BLaER1 (cell line): ENCODE measurements around the gene NOTCH1.

Experiments used
- H3K27ac ChIP-seq: shearing (Covaris generic); formaldehyde crosslinking; 2 replicates; pipeline ENCODE4 v1.8.1; 2022
- H3K27me3 ChIP-seq: shearing (Covaris generic); formaldehyde crosslinking; 2 replicates; pipeline ENCODE4 v1.8.1; 2022
- H3K36me3 ChIP-seq: shearing (Covaris generic); formaldehyde crosslinking; 2 replicates; pipeline ENCODE4 v1.8.1; 2022
- H3K4me1 ChIP-seq: shearing (Covaris generic); formaldehyde crosslinking; 2 replicates; pipeline ENCODE4 v1.8.1; 2022
- H3K4me2 ChIP-seq: shearing (Covaris generic); formaldehyde crosslinking; 2 replicates; pipeline ENCODE4 v1.8.1; 2022
- H3K4me3 ChIP-seq: shearing (Covaris generic); formaldehyde crosslinking; 2 replicates; pipeline ENCODE4 v1.8.1; 2022
- H3K9ac ChIP-seq: shearing (Covaris generic); formaldehyde crosslinking; 2 replicates; pipeline ENCODE4 v1.8.1; 2022
- H3K9me3 ChIP-seq: shearing (Covaris generic); formaldehyde crosslinking; 2 replicates; pipeline ENCODE4 v1.8.1; 2022
- H4K20me1 ChIP-seq: shearing (Covaris generic); formaldehyde crosslinking; 2 replicates; pipeline ENCODE4 v1.8.1; 2022
- Cebpa-rat ChIP-seq: shearing (Covaris generic); IDR thresholded peaks from 2 replicates; pipeline ENCODE4 v1.8.1; 2022

The NOTCH1 gene

DNA sequence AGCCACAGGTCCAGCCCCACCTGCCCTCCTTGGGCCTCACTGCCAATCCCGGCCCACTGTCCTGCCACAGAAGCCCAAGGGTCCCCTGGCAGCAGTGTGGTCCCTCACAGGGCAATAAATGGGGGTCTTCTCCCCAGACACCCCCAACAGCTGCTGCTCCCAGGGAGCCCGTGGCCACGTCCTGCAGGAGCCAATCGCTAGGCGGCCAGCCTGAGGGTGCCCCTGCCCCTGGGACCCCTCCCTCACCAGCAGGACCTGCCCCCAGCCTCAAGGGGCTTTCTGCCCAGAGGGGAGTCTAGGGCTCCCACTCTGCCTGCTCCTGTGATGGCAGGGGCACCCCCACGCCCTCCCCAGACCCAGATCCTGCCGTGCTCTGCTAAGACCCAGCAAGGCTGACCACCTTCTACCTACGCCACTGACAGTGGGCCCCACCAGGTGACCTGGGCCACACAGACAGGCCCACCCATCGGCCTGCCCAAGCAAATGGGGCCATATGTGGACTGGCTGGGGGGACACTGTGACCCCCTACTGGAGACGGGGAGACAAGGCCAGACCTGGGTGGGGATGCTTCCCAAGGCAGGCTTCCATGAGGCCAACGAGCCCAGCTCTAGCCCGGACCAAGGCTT lies 17.0 kb downstream of the NOTCH1 start:
- Histone ChIP-seq H3K27me3 (no peaks in the 10 kb centered on the region), H4K20me1 (peaks cover 98% of the 10 kb centered on the region), H3K4me2 (peak overlapping the region; percentile 96), H3K4me1 (peaks cover 100% of the 10 kb centered on the region), H3K9ac (peak overlapping the region; percentile 67), H3K36me3 (peaks cover 2% of the 10 kb centered on the region; the same call in 1 of the 2 replicates), H3K27ac (peak overlapping the region; percentile 79), H3K9me3 (no peaks in the 10 kb centered on the region), H3K4me3 (peak overlapping the region; percentile 55; the same call in 1 of the 2 replicates)
- TF ChIP-seq Cebpa-rat: no peak

DNA sequence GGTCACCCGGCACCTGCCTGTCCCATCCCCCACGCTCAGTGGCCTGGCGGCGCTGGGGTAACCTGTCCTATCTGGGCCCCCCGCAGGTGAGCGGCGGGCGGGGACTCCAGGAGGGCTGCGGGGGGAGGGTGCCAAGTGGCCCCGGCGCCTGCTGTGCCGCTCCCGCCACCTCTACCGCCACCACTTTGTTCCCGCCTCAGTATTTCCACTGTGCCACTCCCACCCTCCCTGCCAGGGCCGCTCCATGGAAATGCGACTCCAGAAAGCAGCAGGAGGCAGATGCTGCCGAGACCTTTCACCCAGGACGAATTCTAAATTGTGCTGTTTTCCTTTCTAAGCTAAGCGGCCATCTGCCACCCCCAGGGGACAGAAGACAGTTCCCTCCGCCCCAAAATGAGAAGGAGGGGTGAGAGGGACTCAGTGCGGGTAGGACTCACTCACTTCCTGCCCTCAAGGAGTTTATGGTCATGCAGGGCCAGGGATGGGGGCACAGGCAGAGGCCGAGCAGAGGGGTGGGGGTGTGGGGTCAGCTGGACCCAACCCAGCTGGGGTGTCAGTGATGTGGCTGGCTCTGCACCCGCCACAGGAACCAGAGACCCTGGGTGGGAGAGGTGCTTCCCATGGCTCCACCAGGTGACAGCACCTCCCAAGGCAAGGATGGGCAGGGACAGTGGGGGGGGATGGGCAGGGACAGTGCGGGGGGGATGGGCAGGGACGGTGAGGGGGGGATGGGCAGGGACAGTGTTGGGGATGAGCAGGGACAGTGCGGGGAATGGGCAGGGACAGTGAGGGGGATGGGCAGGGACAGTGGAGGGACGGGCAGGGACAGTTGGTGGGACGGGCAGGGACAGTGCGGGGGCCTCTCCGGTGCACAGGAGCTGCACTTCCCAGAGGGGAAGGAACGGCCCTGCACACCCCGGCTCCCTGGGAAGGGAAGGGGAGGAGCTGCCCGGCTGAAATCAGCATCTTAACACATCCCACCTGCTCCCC lies 17.8 kb downstream of the NOTCH1 start:
- TF ChIP-seq Cebpa-rat: no peak
- Histone ChIP-seq H4K20me1 (peaks cover 98% of the 10 kb centered on the region), H3K4me1 (peaks cover 100% of the 10 kb centered on the region), H3K9ac (peak overlapping the region; percentile 67; the same call in 1 of the 2 replicates), H3K4me3 (peak overlapping the region; percentile 36; the same call in 1 of the 2 replicates), H3K9me3 (no peaks in the 10 kb centered on the region), H3K4me2 (peak overlapping the region; percentile 96), H3K36me3 (peaks cover 10% of the 10 kb centered on the region), H3K27ac (peak overlapping the region; percentile 79), H3K27me3 (no peaks in the 10 kb centered on the region)

DNA sequence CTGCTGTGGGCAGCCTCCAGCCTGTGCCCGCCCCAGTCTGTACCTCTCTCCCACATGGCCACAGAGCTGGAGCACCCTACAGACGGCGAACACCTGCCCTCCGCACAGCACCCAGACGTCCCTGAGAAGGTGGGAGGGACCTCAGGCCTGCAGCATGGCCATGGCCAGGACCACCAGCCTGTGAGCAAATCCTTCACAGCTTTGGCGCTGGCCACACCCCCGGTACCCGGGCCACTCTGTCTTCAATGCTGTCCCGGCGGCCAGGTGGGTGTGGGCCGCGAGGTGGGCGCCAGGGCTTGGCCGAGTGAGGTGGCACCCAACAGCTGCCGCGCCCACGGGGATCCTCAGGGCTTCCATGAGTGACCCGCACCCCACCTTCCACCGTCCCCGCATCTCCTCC lies 18.7 kb downstream of the NOTCH1 start:
- H4K20me1 ChIP-seq: peaks cover 98% of the 10 kb centered on the region
- no peaks in the 10 kb centered on the region for H3K9me3 ChIP-seq
- H3K9ac ChIP-seq: peak overlapping the region; percentile 66; the same call in 1 of the 2 replicates
- H3K27ac ChIP-seq: peak overlapping the region; percentile 72
- peaks cover 19% of the 10 kb centered on the region for H3K36me3 ChIP-seq
- peak overlapping the region; percentile 96 for H3K4me2 ChIP-seq
- H3K4me3 ChIP-seq: peak overlapping the region; percentile 54; the same call in 1 of the 2 replicates
- TF ChIP-seq Cebpa-rat: no peak
- H3K4me1 ChIP-seq: peaks cover 100% of the 10 kb centered on the region
- no peaks in the 10 kb centered on the region for H3K27me3 ChIP-seq

DNA sequence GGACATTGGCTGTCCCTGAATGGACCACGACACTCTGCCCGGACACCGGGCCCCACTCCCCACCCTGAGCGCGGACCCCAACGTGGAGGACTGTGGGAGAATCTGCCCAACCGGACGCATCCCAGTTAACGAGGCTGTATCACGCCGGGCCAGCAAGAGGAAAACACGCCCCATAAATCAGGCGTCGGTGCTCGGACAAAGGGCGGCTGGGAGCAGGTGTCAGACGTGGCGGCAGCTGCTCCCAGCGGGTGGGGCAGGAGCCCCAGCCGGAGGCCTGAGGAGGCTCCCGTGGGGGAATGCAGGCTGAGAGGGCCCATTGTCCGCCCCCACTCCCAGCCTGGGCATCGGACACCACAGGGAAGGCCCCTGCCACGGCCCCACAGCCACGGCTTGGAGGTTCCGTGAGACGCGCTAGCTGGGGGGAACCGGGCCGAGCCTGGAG lies 19.2 kb downstream of the NOTCH1 start:
- H3K27ac ChIP-seq: peak overlapping the region; percentile 72
- H3K27me3 ChIP-seq: no peaks in the 10 kb centered on the region
- peaks cover 19% of the 10 kb centered on the region for H3K36me3 ChIP-seq
- peaks cover 97% of the 10 kb centered on the region for H4K20me1 ChIP-seq
- peak overlapping the region; percentile 66 for H3K9ac ChIP-seq
- TF ChIP-seq Cebpa-rat: no peak
- H3K4me1 ChIP-seq: peaks cover 100% of the 10 kb centered on the region
- H3K4me3 ChIP-seq: peak overlapping the region; percentile 54; the same call in 1 of the 2 replicates
- peak overlapping the region; percentile 96 for H3K4me2 ChIP-seq
- no peaks in the 10 kb centered on the region for H3K9me3 ChIP-seq

DNA sequence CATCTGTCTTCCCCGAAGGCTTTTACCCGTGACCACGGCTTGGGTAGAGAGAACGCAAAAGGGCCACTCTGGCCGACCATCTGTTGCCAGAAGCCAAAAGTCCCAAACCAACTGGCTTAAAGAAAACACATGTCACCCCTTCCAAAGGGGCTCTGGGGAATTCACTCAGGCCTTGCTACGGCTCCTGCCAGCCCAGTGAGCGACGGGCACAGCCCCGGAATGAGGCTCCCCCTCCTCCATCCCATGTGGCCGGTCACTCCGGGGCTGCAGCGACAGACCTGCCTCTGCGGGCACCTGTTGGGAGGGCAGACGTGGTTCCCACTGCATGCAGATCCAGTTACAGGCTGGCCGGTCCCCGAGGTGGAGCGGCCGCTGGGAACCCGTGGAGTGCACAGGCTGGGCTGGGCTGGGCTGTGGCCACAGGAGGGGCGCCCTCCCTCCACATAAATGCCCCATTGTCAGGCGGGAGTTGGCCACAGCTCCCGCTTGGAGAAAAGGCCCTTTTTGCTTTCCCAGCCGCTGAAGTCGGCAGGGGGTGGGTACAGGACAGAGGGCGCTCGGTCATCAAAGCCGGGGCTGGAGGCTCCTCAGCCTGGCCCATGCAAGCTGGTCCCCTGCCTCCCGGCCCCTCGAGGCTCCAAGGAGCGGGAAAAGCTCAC lies 19.9 kb downstream of the NOTCH1 start:
- peaks cover 97% of the 10 kb centered on the region for H4K20me1 ChIP-seq
- H3K4me2 ChIP-seq: peak overlapping the region; percentile 96
- H3K36me3 ChIP-seq: peaks cover 19% of the 10 kb centered on the region
- H3K9me3 ChIP-seq: no peaks in the 10 kb centered on the region
- peak overlapping the region; percentile 72 for H3K27ac ChIP-seq
- H3K4me3 ChIP-seq: peak overlapping the region; percentile 54
- peak overlapping the region; percentile 66 for H3K9ac ChIP-seq
- H3K27me3 ChIP-seq: no peaks in the 10 kb centered on the region
- TF ChIP-seq Cebpa-rat: no peak
- H3K4me1 ChIP-seq: peaks cover 100% of the 10 kb centered on the region

DNA sequence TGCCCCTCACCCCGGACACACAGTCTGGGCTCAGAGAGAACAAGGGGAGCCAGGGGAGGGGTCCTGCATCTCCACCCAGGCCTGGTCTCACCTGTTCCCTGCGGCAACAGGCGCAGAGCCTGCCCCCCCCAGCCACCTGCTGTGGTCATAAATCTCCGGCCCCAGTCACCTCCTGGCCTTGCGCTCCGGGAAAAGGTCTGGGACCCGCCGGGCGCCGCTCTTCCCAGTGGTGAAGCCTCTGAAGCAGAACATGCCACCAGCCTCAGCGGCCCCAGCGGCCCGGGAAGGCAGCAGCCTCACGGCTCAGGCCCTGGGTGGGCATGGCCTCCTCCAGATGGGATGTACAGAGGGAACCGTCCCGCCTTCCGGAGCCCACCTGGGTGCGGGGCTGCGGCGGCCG lies 20.6 kb downstream of the NOTCH1 start:
- no peak for TF ChIP-seq Cebpa-rat
- Histone ChIP-seq H4K20me1 (peaks cover 97% of the 10 kb centered on the region), H3K4me3 (peak overlapping the region; percentile 54; the same call in 1 of the 2 replicates), H3K4me2 (peak overlapping the region; percentile 96), H3K36me3 (peaks cover 19% of the 10 kb centered on the region), H3K27me3 (no peaks in the 10 kb centered on the region), H3K9me3 (no peaks in the 10 kb centered on the region), H3K4me1 (peaks cover 100% of the 10 kb centered on the region), H3K27ac (peak overlapping the region; percentile 72; the same call in 1 of the 2 replicates), H3K9ac (peak overlapping the region; percentile 66; the same call in 1 of the 2 replicates)

DNA sequence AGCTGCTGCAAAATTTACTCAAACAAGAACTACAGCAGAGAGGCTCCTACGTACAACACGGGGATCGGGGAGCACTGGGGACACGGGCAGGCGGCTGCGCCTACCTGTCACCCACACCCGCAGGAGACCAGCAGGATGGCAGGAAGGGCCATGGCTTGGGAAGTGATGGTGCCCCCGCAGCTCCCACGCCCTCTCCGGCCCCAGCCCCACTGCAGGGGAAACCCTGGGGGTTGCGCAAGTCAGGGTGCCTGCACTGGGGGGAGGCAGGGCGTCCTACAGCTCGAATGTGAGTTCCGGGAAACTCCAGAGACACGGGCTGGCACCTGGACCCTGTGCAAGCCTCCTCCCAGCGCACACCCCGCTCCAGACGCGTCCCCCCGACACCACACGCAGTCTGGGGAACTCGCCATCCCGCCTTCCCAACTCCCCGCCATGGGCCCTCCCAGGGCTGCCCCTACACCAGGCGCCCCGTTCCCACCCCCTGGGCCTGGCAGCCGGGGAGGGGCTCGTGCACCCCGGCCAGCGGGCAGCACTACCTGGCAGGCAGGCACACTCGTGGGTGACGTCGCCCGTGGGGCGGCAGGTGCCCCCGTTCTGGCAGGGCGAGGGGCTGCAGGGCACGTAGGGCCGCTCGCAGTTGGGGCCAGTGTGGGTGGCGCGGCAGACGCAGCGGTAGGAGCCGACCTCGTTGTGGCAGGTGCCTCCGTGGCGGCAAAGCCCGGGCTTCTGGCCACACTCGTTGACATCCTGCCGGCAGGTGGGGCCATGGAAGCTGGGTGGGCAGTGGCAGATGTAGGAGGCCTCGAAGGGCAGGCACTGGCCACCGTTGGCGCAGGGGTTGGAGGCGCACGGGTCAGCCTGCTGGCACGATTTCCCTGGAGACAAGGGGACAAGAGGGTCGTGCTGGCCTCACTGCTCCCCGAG lies 23.3 kb downstream of the NOTCH1 start:
- Histone ChIP-seq H3K9me3 (no peaks in the 10 kb centered on the region), H3K4me3 (no peak overlapping the region), H3K36me3 (peaks cover 42% of the 10 kb centered on the region), H3K4me1 (peaks cover 83% of the 10 kb centered on the region), H3K27me3 (no peaks in the 10 kb centered on the region), H3K27ac (no peak overlapping the region), H3K4me2 (peak overlapping the region; percentile 26; the same call in 1 of the 2 replicates), H4K20me1 (peaks cover 99% of the 10 kb centered on the region), H3K9ac (no peak overlapping the region)
- 0 out of 2 replicates have a peak, but pooled peaks have one; percentile 10 for TF ChIP-seq Cebpa-rat

DNA sequence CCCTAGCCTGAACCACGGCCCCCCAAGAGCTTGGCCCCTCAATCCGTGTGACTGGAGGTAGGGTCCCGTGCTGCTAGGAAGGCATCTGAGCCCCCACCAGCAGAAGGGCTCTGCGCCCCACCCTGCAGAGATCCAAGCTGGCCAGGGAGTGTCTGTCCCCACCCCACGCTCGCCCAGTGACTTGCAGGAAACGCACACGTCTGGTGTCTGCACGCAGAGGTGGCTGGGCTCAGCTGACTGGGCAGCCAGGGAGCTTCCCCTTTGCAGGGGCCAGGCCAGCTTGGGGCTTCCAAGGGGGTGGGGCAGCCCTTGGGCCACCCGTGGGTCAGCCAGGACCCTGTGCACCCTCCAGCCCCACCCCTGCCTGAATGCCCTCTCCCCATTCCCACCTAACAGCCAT lies 24.3 kb downstream of the NOTCH1 start:
- Histone ChIP-seq H3K4me1 (peaks cover 73% of the 10 kb centered on the region), H3K36me3 (peaks cover 52% of the 10 kb centered on the region), H4K20me1 (peaks cover 99% of the 10 kb centered on the region), H3K4me2 (peak overlapping the region; percentile 58), H3K9ac (0 out of 2 replicates have a peak overlapping the region, but pooled peaks have one; percentile 10), H3K27me3 (no peaks in the 10 kb centered on the region), H3K4me3 (no peak overlapping the region), H3K9me3 (no peaks in the 10 kb centered on the region), H3K27ac (peak overlapping the region; percentile 53)
- no peak for TF ChIP-seq Cebpa-rat
